ENCODE measurements around the gene TCEAL4.
"Not testable (repeated sequence)": the region's sequence is repeated elsewhere in the genome, so short reads cannot be mapped to it uniquely, and the experiment has no call there.

Gene TCEAL4

DNA sequence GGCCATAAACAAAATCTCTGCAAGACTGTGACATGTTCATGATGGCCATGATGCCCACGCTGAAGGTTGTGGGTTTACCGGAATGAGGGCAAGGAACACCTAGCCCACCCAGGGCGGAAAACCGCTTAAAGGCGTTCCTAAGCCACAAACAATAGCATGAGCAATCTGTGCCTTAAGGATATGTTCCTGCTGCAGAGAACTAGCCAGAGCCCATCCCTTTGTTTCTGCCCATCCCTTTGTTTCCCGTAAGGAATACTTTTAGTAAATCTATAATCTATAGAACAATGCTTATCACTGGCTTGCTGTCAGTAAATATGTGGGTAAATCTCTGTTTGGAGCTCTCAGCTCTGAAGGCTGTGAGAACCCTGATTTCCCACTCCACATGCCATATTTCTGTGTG is 9.9 kb downstream of the TCEAL4 start:
- DNase-seq = not testable (repeated sequence)

DNA sequence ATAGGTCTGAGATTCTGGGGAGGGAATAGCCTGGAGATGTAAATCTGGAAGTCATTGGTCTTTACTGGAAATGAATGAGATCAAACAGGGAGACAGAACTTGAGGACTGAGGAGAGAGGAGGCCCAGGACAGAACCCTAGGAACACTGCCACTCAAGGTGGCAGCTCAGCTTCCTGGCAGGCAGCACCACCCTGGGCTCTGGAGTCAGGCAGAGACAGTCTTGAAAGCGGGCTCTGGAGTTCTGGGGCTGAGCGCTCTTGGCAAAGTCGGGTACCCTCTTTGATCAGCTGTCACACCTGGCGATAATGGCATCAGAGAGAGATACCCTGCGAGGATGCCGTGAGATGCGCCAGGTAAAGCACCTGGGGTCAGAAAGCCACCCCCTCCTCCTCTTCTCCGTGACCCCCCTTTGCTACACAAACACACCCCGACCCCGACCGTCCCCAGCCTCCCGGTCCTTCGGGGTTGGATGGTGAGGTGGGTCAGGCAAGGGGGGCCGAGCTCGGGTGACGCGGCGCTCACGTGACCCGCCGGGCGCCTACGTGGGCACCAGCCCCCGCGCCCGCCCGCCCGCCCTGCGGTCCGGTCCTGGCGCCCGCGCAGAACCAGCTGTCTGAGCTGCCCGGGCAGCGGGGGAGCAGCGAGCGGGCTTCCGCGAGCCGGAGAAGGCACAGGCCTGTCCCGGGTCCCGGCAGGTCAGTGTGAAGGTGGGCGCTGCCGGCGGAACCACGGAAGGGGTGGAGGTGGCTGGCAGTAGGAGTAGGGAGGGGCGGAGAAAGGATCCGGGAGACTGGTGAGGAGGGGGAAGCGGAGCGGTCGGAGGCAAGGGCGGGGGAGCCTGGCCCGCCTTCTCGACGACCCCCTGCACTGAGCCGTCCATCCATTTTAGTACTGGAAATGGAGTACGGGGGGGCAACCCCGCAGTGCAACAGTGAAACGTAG is 22.3 kb downstream of the TCEAL4 start, which contains the start of gene TCEAL3:
TSS of gene TCEAL3 (plus strand) at position 600 of the 942 bp plus-strand sequence. CDS start 1,102 bp downstream, outside the sequence.
- peak; percentile 56 for DNase-seq

DNA sequence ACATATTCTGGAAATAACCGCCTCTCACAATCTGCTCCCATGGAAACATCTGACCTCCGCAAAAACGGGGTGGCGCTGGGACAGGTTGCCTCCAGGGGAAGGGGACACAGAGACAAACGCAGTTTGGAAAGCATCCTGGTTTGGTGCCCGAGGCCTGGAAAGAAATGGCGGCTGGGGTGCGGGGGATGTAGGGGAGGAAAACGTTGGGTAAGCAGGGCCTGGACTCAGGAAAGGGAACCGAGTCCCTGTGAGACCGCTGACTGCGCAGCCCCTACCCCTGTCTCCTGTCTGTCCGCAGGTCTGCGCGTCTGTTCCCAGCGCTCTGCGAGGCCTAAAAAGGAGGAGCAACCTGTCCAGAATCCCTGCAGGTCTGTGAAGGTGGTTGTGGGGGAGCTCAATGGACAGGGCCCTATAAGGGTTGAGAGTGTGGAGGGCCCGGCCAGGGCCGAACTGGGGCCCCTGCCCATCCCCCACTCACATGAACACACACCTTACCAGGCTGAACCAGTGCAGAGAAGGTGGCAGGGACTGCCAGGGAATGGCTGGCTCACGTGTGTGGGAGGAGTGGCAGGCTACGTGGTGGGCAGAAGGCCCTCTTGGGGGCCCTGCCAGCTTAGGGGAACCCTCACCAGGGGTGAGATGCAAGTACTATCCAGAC is 23.1 kb downstream of the TCEAL4 start:
- no peak for DNase-seq

- DNase-seq = no peak
These were observed 25.0 kb downstream of the TCEAL4 start for GRCh38 chrX:103610282-103610681.

- no peak for DNase-seq
These were observed 28.1 kb downstream of the TCEAL4 start for GRCh38 chrX:103613362-103613890.

GRCh38 chrX:103614999-103615398 is 29.7 kb downstream of the TCEAL4 start:
- no peak for DNase-seq

DNA sequence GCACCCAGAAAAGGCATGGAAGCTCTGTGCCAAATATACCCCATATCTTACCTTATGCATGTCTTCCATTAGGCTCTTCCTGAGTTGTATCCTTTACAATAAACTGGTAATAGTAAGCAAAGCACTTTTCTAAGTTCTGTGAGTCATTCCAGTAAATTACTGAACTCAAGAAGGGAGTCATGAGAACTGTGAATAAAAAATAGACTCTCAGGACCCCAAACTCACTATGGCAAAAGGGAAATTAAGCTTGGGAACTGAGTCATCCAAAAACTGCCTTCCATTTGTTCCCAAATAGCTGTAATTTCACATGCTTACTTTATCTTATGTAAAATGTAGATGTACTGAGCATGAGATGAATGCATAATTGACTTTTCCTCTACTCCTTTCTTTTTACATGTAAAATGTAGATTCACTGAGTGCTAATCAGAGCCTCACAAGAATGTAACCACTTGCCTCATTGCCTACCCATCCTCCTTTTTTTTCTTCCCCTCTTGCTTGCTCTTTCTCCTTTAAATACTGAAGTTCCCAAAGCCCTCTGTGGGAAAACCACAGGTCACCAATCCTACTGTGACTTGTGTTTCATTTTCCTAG is 30.6 kb downstream of the TCEAL4 start:
- no peak for DNase-seq

GRCh38 chrX:103616676-103617186 is 31.4 kb downstream of the TCEAL4 start:
- DNase-seq = no peak

GRCh38 chrX:103624111-103624510 is 38.8 kb downstream of the TCEAL4 start:
- DNase-seq = no peak

DNA sequence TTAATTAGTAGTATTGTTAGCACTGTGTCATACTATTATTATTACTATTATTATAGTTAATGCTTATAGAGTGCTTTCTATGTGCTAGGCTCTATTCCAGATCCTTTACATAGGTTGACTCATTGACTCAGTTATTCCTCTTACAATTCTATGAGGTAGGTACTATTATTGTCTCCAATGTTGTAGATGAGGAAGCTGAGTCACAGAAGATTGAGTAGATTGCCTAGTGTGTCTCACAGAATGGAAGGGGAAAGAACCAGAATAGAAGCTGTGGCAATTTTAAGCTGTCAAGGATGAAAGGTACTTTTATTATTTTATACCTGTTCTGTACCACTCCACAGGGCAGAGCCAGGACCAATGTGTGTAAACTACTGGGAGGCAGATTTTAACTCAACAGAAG is 41.5 kb downstream of the TCEAL4 start:
- DNase-seq = no peak

DNA sequence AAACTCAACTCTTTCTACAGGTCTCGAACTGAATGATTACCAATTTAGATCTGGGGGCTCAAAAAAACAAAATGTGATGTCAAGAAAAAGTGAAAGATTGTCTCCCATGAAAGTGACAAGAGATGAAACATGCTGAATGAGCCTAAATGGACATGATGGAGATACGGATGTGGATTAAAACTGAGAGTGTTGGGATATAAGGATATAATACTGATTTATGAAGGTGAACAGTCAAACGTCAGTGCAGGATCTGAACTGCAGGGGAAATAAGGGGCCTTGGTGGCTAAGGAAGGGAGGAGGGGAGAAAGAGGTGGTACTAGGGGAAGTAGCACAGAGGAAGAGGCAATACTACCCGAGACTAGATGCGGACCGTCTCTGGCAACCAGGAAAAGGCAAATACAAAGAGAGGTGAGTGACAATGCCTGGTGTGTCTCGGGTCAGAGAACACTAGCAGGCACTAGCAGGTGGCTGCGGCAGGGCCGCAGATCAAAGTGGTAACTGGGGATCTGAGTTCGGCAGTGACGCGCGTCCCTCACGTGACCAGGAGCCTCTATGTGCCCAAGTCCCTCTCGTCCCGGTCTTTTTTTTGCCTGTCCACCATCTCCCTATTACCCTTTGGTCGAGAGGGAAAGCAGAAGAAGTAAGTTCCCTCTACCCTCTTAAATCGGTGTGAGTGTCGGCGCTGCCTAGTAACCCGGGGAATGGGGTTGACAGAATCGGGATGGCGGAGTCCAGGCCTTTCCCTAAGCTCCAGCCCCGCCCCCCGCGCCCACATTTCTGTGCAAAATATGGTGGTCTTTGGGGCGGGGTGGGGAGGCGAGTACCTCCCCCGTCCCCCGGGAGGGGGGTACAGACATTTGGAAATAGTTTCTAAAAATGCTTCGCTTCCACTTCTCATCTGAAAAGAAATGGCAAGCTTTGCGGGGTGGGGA is 43.3 kb downstream of the TCEAL4 start, which contains the start of gene TCEAL1:
TSS of gene TCEAL1 (plus strand) at position 590 of the 932 bp plus-strand sequence. CDS start 942 bp downstream, outside the sequence.
- DNase-seq = peak; percentile 50

DNA sequence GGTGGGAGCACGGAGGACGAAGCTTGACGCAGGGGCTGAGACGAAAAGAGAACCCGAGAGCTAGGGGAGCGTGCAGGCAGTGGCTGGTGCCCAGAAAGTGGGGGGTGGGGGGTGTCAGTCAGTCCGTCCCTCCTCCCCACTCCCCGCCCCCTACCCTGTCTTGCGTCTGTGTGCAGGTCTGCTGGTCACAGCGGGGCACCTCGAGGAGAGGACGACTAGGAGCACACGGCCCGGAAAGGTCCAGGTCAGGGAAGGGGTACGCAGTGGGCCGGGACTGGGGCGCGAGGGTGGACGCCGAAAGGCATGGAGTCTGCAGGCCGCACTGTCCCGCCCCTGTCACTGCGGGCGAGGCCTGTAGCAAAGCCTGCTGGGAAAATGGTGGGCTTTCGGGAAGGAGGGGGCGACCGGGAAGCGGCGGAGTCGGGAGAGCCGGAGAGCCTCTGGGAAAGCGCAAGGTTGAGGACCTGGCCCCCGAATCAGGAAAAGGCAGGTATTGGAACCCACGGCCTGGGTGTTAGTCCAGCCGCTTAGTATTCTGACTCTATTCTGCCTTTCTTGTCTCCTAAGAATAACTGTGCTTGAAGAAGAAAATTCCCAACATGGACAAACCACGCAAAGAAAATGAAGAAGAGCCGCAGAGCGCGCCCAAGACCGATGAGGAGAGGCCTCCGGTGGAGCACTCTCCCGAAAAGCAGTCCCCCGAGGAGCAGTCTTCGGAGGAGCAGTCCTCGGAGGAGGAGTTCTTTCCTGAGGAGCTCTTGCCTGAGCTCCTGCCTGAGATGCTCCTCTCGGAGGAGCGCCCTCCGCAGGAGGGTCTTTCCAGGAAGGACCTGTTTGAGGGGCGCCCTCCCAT is 44.2 kb downstream of the TCEAL4 start:
- DNase-seq = peak; percentile 19

DNA sequence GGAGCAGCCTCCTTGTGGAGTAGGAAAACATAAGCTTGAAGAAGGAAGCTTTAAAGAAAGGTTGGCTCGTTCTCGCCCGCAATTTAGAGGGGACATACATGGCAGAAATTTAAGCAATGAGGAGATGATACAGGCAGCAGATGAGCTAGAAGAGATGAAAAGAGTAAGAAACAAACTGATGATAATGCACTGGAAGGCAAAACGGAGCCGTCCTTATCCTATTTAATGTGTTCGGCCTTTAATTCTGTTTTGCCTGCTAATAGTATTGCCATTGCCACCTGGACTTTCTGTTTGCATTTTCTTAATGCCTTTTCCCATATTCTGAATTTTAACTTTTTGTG is 44.8 kb downstream of the TCEAL4 start:
- no peak for DNase-seq

DNA sequence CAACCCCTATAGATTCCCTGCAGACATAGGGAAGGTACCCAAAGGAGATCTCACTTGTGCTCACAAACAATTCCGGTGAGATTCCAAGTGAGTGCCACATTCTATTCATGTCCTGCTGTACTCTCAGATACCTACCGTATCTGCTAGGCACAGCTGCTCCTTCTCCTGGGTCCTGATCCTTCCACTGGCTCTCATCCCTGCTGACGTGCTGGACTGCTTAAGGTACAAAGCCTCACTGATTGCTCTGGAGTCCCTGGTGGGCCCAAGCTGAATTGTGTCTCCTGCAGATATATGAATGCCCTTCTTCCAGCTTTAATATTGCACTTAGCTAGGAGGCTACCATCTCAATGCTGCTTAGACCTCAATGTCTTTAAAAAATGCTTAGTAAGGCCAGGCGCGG is 45.8 kb downstream of the TCEAL4 start:
- DNase-seq = no peak

GRCh38 chrX:103635436-103635835 is 50.1 kb downstream of the TCEAL4 start:
- no peak for DNase-seq

Measured in CD4-positive, alpha-beta T cell treated with Interleukin-12 subunit alpha and Interleukin-12 subunit beta, for 1 hour (primary cell).